ENCODE data around the gene PNLIPRP3. TPM values are rescaled to one million over a fixed set of nuclear protein-coding genes. Genes with fewer than 3 reads are reported as not detected.

The PNLIPRP3 gene
- total RNA-seq, 1 donor from 2014 or later = not detected

GRCh38 chr10:116489460-116489859 is 61.8 kb downstream of the PNLIPRP3 start:
- no peak for DNase-seq (ENCODE audit: low read depth)
- no peak for TF ChIP-seq CTCF (IDR thresholded peaks at IDR 0.05; ENCODE audit: insufficient read depth, low read length, poor library complexity, severe bottlenecking)
- H3K36me3 ChIP-seq (ENCODE audit: control insufficient read depth, insufficient read depth, low read length) = no peaks in the 10 kb centered on the region
- no peaks in the 10 kb centered on the region for H3K27me3 ChIP-seq (ENCODE audit: control insufficient read depth, insufficient read depth, low read length)
- H3K4me3 ChIP-seq (ENCODE audit: low read depth, low read length) = no peak overlapping the region

- no peak for DNase-seq (ENCODE audit: low read depth)
- no peaks in the 10 kb centered on the region for H3K27me3 ChIP-seq (ENCODE audit: control insufficient read depth, insufficient read depth, low read length)
- H3K36me3 ChIP-seq (ENCODE audit: control insufficient read depth, insufficient read depth, low read length) = no peaks in the 10 kb centered on the region
- peak; percentile 55 for TF ChIP-seq CTCF (IDR thresholded peaks at IDR 0.05; ENCODE audit: insufficient read depth, low read length, poor library complexity, severe bottlenecking)
- no peak overlapping the region for H3K4me3 ChIP-seq (ENCODE audit: low read depth, low read length)
Observed at GRCh38 chr10:116490028-116490662, 62.5 kb downstream of the PNLIPRP3 start.

- no peaks in the 10 kb centered on the region for H3K27me3 ChIP-seq (ENCODE audit: control insufficient read depth, insufficient read depth, low read length)
- no peak for DNase-seq (ENCODE audit: low read depth)
- no peak for TF ChIP-seq CTCF (IDR thresholded peaks at IDR 0.05; ENCODE audit: insufficient read depth, low read length, poor library complexity, severe bottlenecking)
- no peak overlapping the region for H3K4me3 ChIP-seq (ENCODE audit: low read depth, low read length)
- H3K36me3 ChIP-seq (ENCODE audit: control insufficient read depth, insufficient read depth, low read length) = no peaks in the 10 kb centered on the region
Observed at GRCh38 chr10:116504786-116505185, 77.1 kb downstream of the PNLIPRP3 start.

- DNase-seq (ENCODE audit: low read depth) = no peak
- no peaks in the 10 kb centered on the region for H3K27me3 ChIP-seq (ENCODE audit: control insufficient read depth, insufficient read depth, low read length)
- no peak for TF ChIP-seq CTCF (IDR thresholded peaks at IDR 0.05; ENCODE audit: insufficient read depth, low read length, poor library complexity, severe bottlenecking)
- H3K4me3 ChIP-seq (ENCODE audit: low read depth, low read length) = no peak overlapping the region
- no peaks in the 10 kb centered on the region for H3K36me3 ChIP-seq (ENCODE audit: control insufficient read depth, insufficient read depth, low read length)
Observed at GRCh38 chr10:116510565-116510964, 82.9 kb downstream of the PNLIPRP3 start.

- no peaks in the 10 kb centered on the region for H3K27me3 ChIP-seq (ENCODE audit: control insufficient read depth, insufficient read depth, low read length)
Observed at GRCh38 chr10:116511365-116511764, 83.7 kb downstream of the PNLIPRP3 start.

More at GRCh38 chr10:116511365-116511764, 83.7 kb downstream of the PNLIPRP3 start:
- no peak for TF ChIP-seq CTCF (IDR thresholded peaks at IDR 0.05; ENCODE audit: insufficient read depth, low read length, poor library complexity, severe bottlenecking)
- H3K4me3 ChIP-seq (ENCODE audit: low read depth, low read length) = no peak overlapping the region
- DNase-seq (ENCODE audit: low read depth) = no peak
- H3K36me3 ChIP-seq (ENCODE audit: control insufficient read depth, insufficient read depth, low read length) = no peaks in the 10 kb centered on the region

All from kidney epithelial cell (primary cell).